Aorta (tissue), 5 donors: Measurements from ENCODE around the gene HOXD10. TPM values are rescaled to one million over a fixed set of nuclear protein-coding genes. Genes with fewer than 3 reads are reported as not detected.
A peak's percentile ranks its signal among the peaks of the same experiment; 100 is the strongest.

ENCODE experiments used
- ATAC-seq: fragments of 200-7000 bp; cut with Tn5 transposase; one replicate; pipeline ENCODE4 v1.9.1; 2022; ENCODE audit warnings: moderate library complexity; ENCODE audit not compliant: low FRiP score
- DNase-seq, 2 donors: peaks; one replicate each; pipeline ENCODE4 v3.0.0-alpha.2; 2020
- H3K27ac ChIP-seq, 2 donors: one replicate each; pipeline ENCODE4 v1.5.1; 2013; ENCODE audit warnings: low read length in 2 of 2, mild to moderate bottlenecking in 2 of 2, moderate library complexity in 2 of 2, control low read depth in 1 of 2, inconsistent platforms in 1 of 2, low read depth in 1 of 2
- H3K27me3 ChIP-seq, 2 donors: one replicate each; pipeline ENCODE4 v1.6.1; 2013; ENCODE audit warnings: control low read depth in 1 of 2, low read length in 1 of 2, mild to moderate bottlenecking in 1 of 2, moderate library complexity in 1 of 2; ENCODE audit not compliant: insufficient read depth in 2 of 2, control insufficient read depth in 1 of 2
- H3K36me3 ChIP-seq, 2 donors: one replicate each; pipeline ENCODE4 v1.6.1; 2013; ENCODE audit warnings: control low read depth in 1 of 2, low read length in 1 of 2, mild to moderate bottlenecking in 1 of 2; ENCODE audit not compliant: insufficient read depth in 2 of 2, control insufficient read depth in 1 of 2
- H3K4me1 ChIP-seq, 2 donors: one replicate each; pipeline ENCODE4 v1.6.1; 2013; ENCODE audit warnings: low read length in 2 of 2, control low read depth in 1 of 2, mild to moderate bottlenecking in 1 of 2, moderate library complexity in 1 of 2; ENCODE audit not compliant: insufficient read depth in 2 of 2, control insufficient read depth in 1 of 2
- H3K4me3 ChIP-seq, 2 donors: one replicate each; pipeline ENCODE4 v1.5.1; 2013; ENCODE audit warnings: low read length in 2 of 2, control low read depth in 1 of 2, mild to moderate bottlenecking in 1 of 2
- H3K9me3 ChIP-seq: one replicate; pipeline ENCODE4 v1.6.1; 2013; ENCODE audit warnings: mild to moderate bottlenecking, low read length; ENCODE audit not compliant: control insufficient read depth
- WGBS, 2 donors: extraction: QIAGEN DNeasy Blood & Tissue Kit; methylation state at CpG; one replicate each; pipeline ENCODE4 v1.1.7; 2013; 5-methylcytosine and 5-hydroxymethylcytosine counted together
- intact Hi-C, 2 donors: fragments of 100-400 bp; cut with DNase I; formaldehyde crosslinking; loops; one replicate each; pipeline versions ENCODE4 v1.14.2 to v1.15.0; 2022
- polyA plus RNA-seq, 2 donors: library from polyadenylated mRNA; stranded (reverse); fragments of 200-250 nt; gene quantifications; one replicate each; pipeline ENCODE4 v1.2.3, GENCODE V29; 2013
- total RNA-seq, 2 donors: library from RNA; stranded (reverse); fragmentation: NEBNext Ultra II Directional; extraction: Animal tissue kit (Norgen Biotek cat#: 25700); gene quantifications; one replicate each; pipeline ENCODE4 v1.2.1, GENCODE V29; 2021
- donor health status: healthy with polysubstance abuse.
- donor health status: Bipolar disorder and iron deficiency.
- donor health status: DM: no; HTN: no; CAD: no.
- donor health status: DM: no; HTN: no; CAD: no.
- donor health status: DM: yes; HTN: yes; CAD: no.

The HOXD10 gene
- total and polyA plus RNA-seq, 4 donors: 1.4 TPM; not detected in 3

DNA sequence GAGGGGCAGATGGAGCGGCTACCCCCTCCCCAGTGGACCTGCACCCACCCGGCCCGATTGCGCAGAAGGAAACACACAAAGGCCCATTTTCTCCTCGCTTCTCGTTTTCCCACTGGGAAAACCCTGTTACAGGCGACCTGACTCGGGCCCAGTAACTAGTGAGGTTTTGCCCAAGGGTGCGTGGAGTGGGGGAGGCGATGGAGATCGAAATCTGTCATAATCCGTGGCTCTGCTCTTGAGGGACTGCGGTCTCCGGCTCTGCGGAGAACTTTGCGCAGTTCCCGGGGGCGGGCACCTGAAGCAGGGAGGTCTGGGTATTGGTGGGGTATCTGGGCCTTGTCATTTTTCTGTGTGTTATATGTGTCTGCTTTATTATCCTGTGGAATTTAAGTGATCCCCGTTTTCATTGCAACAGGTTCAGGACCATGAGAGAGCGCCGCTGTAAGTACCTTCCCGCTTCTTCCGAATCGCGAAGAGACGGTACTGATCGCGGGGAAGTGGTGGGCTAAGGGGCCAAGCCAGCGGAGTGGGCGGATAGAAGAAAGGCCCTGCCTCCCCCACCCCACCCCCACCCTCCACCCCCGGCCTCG, 30.7 kb downstream of the HOXD10 start:
- H3K27me3 ChIP-seq: no peaks in the 10 kb centered on the region
- intact Hi-C loops: loop anchor here in 1 of 2 donors (10.0 kb wide), 1 partner anchor 117 kb away; the partner anchor contains the start of gene MTX2
- WGBS, 2 donors: 75 to 87% methylated on average over 32 of the region's 32 CpGs
- ATAC-seq: no peak
- no peaks in the 10 kb centered on the region for H3K4me1 ChIP-seq
- H3K9me3 ChIP-seq: no peaks in the 10 kb centered on the region
- DNase-seq: peak in 1 of 2 donors; percentile 55
- no peak overlapping the region for H3K4me3 ChIP-seq
- no peak overlapping the region for H3K27ac ChIP-seq
- no peaks in the 10 kb centered on the region for H3K36me3 ChIP-seq

GRCh38 chr2:176147800-176148496, 31.4 kb downstream of the HOXD10 start:
- WGBS, 2 donors: 62 to 81% methylated on average over 31 of the region's 31 CpGs
- Histone ChIP-seq H3K4me3 (no peak overlapping the region), H3K9me3 (no peaks in the 10 kb centered on the region), H3K27ac (no peak overlapping the region), H3K4me1 (no peaks in the 10 kb centered on the region), H3K27me3 (no peaks in the 10 kb centered on the region), H3K36me3 (no peaks in the 10 kb centered on the region)
- no peak for ATAC-seq
- peak in 1 of 2 donors; percentile 63 for DNase-seq
- intact Hi-C loops: loop anchor here in 1 of 2 donors (10.0 kb wide), 1 partner anchor 117 kb away; the partner anchor contains the start of gene MTX2

DNA sequence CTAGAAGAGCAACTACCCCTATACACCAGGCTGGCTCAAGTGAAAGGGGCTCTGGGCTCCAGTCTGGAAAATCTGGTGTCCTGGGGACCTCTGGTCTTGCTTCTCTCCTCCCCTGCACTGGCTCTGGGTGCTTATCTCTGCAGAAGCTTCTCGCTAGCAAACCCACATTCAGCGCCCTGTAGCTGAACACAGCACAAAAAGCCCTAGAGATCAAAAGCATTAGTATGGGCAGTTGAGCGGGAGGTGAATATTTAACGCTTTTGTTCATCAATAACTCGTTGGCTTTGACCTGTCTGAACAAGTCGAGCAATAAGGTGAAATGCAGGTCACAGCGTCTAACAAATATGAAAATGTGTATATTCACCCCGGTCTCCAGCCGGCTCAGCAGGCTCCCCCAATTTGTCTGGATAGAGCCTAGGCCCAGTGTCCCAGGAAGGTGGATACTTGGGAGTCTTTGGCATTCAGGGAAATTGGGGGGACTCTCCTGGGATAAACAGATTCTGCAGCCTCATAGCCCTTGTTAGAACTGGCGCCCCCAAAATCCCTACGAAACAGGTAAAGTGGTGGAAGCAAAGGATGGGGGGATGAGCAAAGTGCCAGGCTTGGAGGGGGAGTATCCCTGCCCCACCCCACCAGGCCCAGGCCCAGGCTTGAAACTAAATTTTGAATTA, 32.3 kb downstream of the HOXD10 start:
- no peak overlapping the region for H3K27ac ChIP-seq

GRCh38 chr2:176149481-176149938, 32.9 kb downstream of the HOXD10 start:
- H3K4me3 ChIP-seq: no peak overlapping the region
- H3K9me3 ChIP-seq: no peaks in the 10 kb centered on the region
- ATAC-seq (no peak), DNase-seq (peak in 1 of 2 donors; percentile 72)
- no peaks in the 10 kb centered on the region for H3K4me1 ChIP-seq
- no peaks in the 10 kb centered on the region for H3K27me3 ChIP-seq
- H3K27ac ChIP-seq: no peak overlapping the region
- 78 to 93% methylated on average over 22 of the region's 22 CpGs for WGBS, 2 donors
- H3K36me3 ChIP-seq: no peaks in the 10 kb centered on the region
- intact Hi-C loops: loop anchor here in 1 of 2 donors (10.0 kb wide), 1 partner anchor 115 kb away; the partner anchor contains the start of gene MTX2

More for the DNA sequence above, 32.3 kb downstream of the HOXD10 start:
- 87 to 93% methylated on average over 11 of the region's 11 CpGs for WGBS, 2 donors
- Histone ChIP-seq H3K4me3 (no peak overlapping the region), H3K36me3 (no peaks in the 10 kb centered on the region), H3K9me3 (no peaks in the 10 kb centered on the region), H3K27me3 (no peaks in the 10 kb centered on the region), H3K4me1 (no peaks in the 10 kb centered on the region)
- intact Hi-C loops: loop anchor here in 1 of 2 donors (10.0 kb wide), 1 partner anchor 116 kb away; the partner anchor contains the start of gene MTX2
- ATAC-seq: no peak
- DNase-seq: no peak

- H3K9me3 ChIP-seq: no peaks in the 10 kb centered on the region
- intact Hi-C loops: loop anchor here in 1 of 2 donors (10.0 kb wide), 1 partner anchor 115 kb away; the partner anchor contains the start of gene MTX2
- no peak for ATAC-seq
- no peaks in the 10 kb centered on the region for H3K4me1 ChIP-seq
- no peaks in the 10 kb centered on the region for H3K27me3 ChIP-seq
- no peak overlapping the region for H3K27ac ChIP-seq
- 79 to 90% methylated on average over 24 of the region's 24 CpGs for WGBS, 2 donors
- peak in 1 of 2 donors; percentile 61 for DNase-seq
- no peaks in the 10 kb centered on the region for H3K36me3 ChIP-seq
- no peak overlapping the region for H3K4me3 ChIP-seq
Measured at GRCh38 chr2:176149939-176150583, 33.5 kb downstream of the HOXD10 start.

DNA sequence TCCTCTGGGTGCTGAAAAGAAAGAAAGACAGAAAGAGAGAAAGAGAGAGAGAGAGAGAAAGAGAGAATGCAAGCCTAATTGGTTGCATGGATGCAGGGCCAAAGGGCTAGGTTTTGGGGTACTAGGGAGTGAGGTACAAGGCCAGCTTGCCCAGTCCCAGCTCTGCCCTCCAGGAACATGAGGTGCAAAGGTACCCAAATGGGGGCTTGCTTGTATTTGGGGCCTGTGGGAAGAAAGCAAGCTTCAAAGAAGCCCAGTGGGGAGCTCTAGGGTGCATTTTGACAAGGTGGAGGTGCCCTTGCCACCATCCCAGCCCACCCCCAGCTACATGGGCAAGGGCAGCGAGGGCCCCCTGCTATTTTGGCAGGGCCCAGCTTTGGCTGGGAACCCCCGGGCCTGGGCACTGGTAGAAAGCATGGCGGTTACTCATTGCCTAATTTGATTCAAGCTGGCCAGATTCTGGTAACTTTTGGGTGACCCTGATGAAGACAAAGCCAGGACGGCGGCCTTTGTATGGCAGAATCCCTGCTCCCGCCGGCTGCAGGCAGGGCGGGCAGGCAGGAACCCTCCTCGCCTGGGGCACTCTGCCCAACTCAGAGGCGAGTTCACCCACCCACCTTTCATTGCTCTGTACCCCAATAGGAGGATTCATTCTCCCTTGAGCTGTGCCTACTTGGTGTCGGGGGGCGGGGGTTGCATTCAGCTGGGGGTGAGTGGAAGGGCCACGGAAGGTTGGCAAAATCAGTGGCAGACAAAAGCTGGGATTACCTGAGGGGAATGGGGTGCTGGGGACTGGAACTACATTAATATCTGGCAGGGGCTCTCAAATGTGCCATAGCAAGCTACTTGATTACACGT, 34.2 kb downstream of the HOXD10 start:
- intact Hi-C loops: no loop called here
- no peak overlapping the region for H3K4me3 ChIP-seq
- DNase-seq (peak in 1 of 2 donors; percentile 37), ATAC-seq (no peak)
- WGBS, 2 donors: 70 to 87% methylated on average over 14 of the region's 14 CpGs
- no peak overlapping the region for H3K27ac ChIP-seq
- H3K4me1 ChIP-seq: no peaks in the 10 kb centered on the region
- H3K9me3 ChIP-seq: no peaks in the 10 kb centered on the region
- no peaks in the 10 kb centered on the region for H3K27me3 ChIP-seq
- no peaks in the 10 kb centered on the region for H3K36me3 ChIP-seq

GRCh38 chr2:176151442-176152287, 35.1 kb downstream of the HOXD10 start, which contains the start of gene HOXD4:
Gene HOXD4 (plus strand): TSS chr2:176151550. CDS start chr2:176151634, 84 bp downstream.
- DNase-seq (peak in 1 of 2 donors; percentile 67), ATAC-seq (peak; percentile 12)
- Histone ChIP-seq H3K36me3 (no peaks in the 10 kb centered on the region), H3K27me3 (no peaks in the 10 kb centered on the region), H3K4me1 (no peaks in the 10 kb centered on the region), H3K27ac (no peak within 1 kb of the TSS), H3K9me3 (no peaks in the 10 kb centered on the region), H3K4me3 (no peak within 1 kb of the TSS)
- intact Hi-C loops: no loop called here
- 46 to 71% methylated on average over 55 of the region's 55 CpGs for WGBS, 2 donors
